DMS79 (cell line): ENCODE data around the gene CDC34.

ENCODE experiments used
- DNase-seq: peaks from one replicate; lab custom pipeline; 2025; lab: John Stamatoyannopoulos, UW

Gene CDC34

GRCh38 chr19:519449-519865 lies 12.1 kb upstream of the CDC34 start:
- DNase-seq, result no peak

GRCh38 chr19:522726-523125 lies 8.8 kb upstream of the CDC34 start:
- no peak for DNase-seq

GRCh38 chr19:524062-524674 lies 7.4 kb upstream of the CDC34 start:
- DNase-seq, result peak; percentile 6

GRCh38 chr19:525029-525428 lies 6.5 kb upstream of the CDC34 start:
- DNase-seq, result no peak

GRCh38 chr19:525857-526419 lies 5.6 kb upstream of the CDC34 start:
- no peak for DNase-seq

GRCh38 chr19:530134-531008 lies 1.2 kb upstream of the CDC34 start:
- no peak for DNase-seq

- peak; percentile 64 for DNase-seq
Measured at GRCh38 chr19:531009-531752, 379 bp upstream of the CDC34 start.

GRCh38 chr19:532561-533363 lies 1.2 kb downstream of the CDC34 start:
- peak; percentile 21 for DNase-seq

- DNase-seq, result no peak
Measured at GRCh38 chr19:533364-534058, 2.0 kb downstream of the CDC34 start.

GRCh38 chr19:534088-534487 lies 2.5 kb downstream of the CDC34 start:
- no peak for DNase-seq

- DNase-seq, result no peak
Measured at GRCh38 chr19:535017-535835, 3.7 kb downstream of the CDC34 start.

- no peak for DNase-seq
Measured at GRCh38 chr19:536031-536880, 4.7 kb downstream of the CDC34 start.

- no peak for DNase-seq
Measured at GRCh38 chr19:536881-537404, 5.4 kb downstream of the CDC34 start.

GRCh38 chr19:538641-539428 lies 7.3 kb downstream of the CDC34 start:
- DNase-seq, result no peak

- no peak for DNase-seq
Measured at GRCh38 chr19:539429-540030, 8.0 kb downstream of the CDC34 start.

GRCh38 chr19:540867-541637 lies 9.5 kb downstream of the CDC34 start:
- no peak for DNase-seq

GRCh38 chr19:541699-542098 lies 10.1 kb downstream of the CDC34 start:
- no peak for DNase-seq
